CD14-positive monocyte (primary cell): ENCODE results near the gene UQCRC2. TPM values are rescaled to one million over a fixed set of nuclear protein-coding genes. Genes with fewer than 3 reads are reported as not detected.
A peak's percentile ranks its signal among the peaks of the same experiment; 100 is the strongest.

Experiments used
- DNase-seq, 3 donors: peaks; one replicate each; pipeline ENCODE4 v3.0.0-alpha.2; 2011 to 2022
- H2AFZ ChIP-seq: 2 replicates; pipeline ENCODE4 v1.6.0; 2012; ENCODE audit warnings: mild to moderate bottlenecking, low read depth, low read length, inconsistent platforms; ENCODE audit not compliant: insufficient read depth, poor library complexity, severe bottlenecking
- H3K27ac ChIP-seq, 2 donors: 1 replicate in 1 of 2; 2 replicates in 1 of 2; pipeline ENCODE4 v1.5.1; 2012 to 2013; ENCODE audit warnings: low read length in 2 of 2, control low read depth in 1 of 2, inconsistent platforms in 1 of 2, low read depth in 1 of 2, mild to moderate bottlenecking in 1 of 2
- H3K27me3 ChIP-seq, 2 donors: one replicate each; pipeline versions ENCODE4 v1.6.0 to v1.6.1; 2011 to 2013; ENCODE audit warnings: low read length in 2 of 2; ENCODE audit not compliant: control insufficient read depth in 2 of 2, insufficient read depth in 2 of 2
- H3K36me3 ChIP-seq, 2 donors: replicated peaks in 1 of 2; 1 replicate in 1 of 2; 2 replicates in 1 of 2; pipeline versions ENCODE4 v1.5.1 to v1.6.1; 2012 to 2013; ENCODE audit warnings: low read length in 2 of 2, control low read depth in 1 of 2, inconsistent platforms in 1 of 2, mild to moderate bottlenecking in 1 of 2; ENCODE audit not compliant: insufficient read depth in 2 of 2, control insufficient read depth in 1 of 2
- H3K4me1 ChIP-seq, 2 donors: 1 replicate in 1 of 2; 2 replicates in 1 of 2; pipeline versions ENCODE4 v1.5.1 to v1.6.1; 2012 to 2013; ENCODE audit warnings: low read length in 2 of 2, control low read depth in 1 of 2, inconsistent platforms in 1 of 2, mild to moderate bottlenecking in 1 of 2, moderate library complexity in 1 of 2; ENCODE audit not compliant: insufficient read depth in 2 of 2, control insufficient read depth in 1 of 2
- H3K4me2 ChIP-seq: replicated peaks from 2 replicates; pipeline ENCODE3; 2012; ENCODE audit warnings: low read length, moderate library complexity, mild to moderate bottlenecking; ENCODE audit not compliant: poor library complexity, severe bottlenecking; ENCODE audit errors: extremely low read depth
- H3K4me3 ChIP-seq, 3 experiments: fragments of 200-600 bp in 1 of 3; sonication (generic) in 1 of 3; replicated peaks in 1 of 3; 1 replicate in 2 of 3; 2 replicates in 1 of 3; pipeline ENCODE4 v1.5.1; 2011 to 2013; ENCODE audit warnings: low read length in 3 of 3, mild to moderate bottlenecking in 3 of 3, control low read depth in 2 of 3, low read depth in 2 of 3, inconsistent platforms in 1 of 3, moderate library complexity in 1 of 3
- H3K79me2 ChIP-seq: 2 replicates; pipeline ENCODE4 v1.6.0; 2012; ENCODE audit warnings: mild to moderate bottlenecking, control low read depth, inconsistent platforms, low read length, moderate library complexity; ENCODE audit not compliant: insufficient read depth
- H3K9ac ChIP-seq: 2 replicates; pipeline ENCODE4 v1.6.0; 2017; ENCODE audit warnings: low read length, mild to moderate bottlenecking; ENCODE audit not compliant: insufficient read depth, poor library complexity, severe bottlenecking
- H3K9me3 ChIP-seq, 2 donors: replicated peaks in 1 of 2; 1 replicate in 1 of 2; 2 replicates in 1 of 2; pipeline versions ENCODE4 v1.5.1 to v1.6.1; 2012 to 2013; ENCODE audit warnings: low read length in 2 of 2, control low read depth in 1 of 2; ENCODE audit not compliant: control insufficient read depth in 1 of 2, insufficient read depth in 1 of 2
- H4K20me1 ChIP-seq: 2 replicates; pipeline ENCODE4 v1.6.0; 2012; ENCODE audit warnings: mild to moderate bottlenecking, low read length, control low read depth, moderate library complexity; ENCODE audit not compliant: insufficient read depth
- H3K27ac Mint-ChIP-seq, 7 donors: one replicate each; pipeline ENCODE4 v1.8.0; 2020; ENCODE audit warnings: mild to moderate bottlenecking in 7 of 7, mixed read lengths in 7 of 7, moderate library complexity in 6 of 7, inconsistent platforms in 2 of 7
- H3K27me3 Mint-ChIP-seq, 3 donors: one replicate each; pipeline ENCODE4 v1.8.0; 2021 to 2022; ENCODE audit warnings: low read depth in 3 of 3, mild to moderate bottlenecking in 3 of 3, mixed read lengths in 3 of 3, moderate library complexity in 3 of 3, inconsistent platforms in 1 of 3
- H3K36me3 Mint-ChIP-seq, 2 donors: one replicate each; pipeline ENCODE4 v1.8.0; 2020; ENCODE audit warnings: mixed read lengths in 2 of 2, inconsistent platforms in 1 of 2, mild to moderate bottlenecking in 1 of 2
- H3K4me1 Mint-ChIP-seq: one replicate; pipeline ENCODE4 v1.8.0; 2020; ENCODE audit warnings: mild to moderate bottlenecking, mixed read lengths
- H3K4me3 Mint-ChIP-seq, 2 donors: one replicate each; pipeline ENCODE4 v1.8.0; 2020; ENCODE audit warnings: mild to moderate bottlenecking in 2 of 2, mixed read lengths in 2 of 2, moderate library complexity in 1 of 2
- H3K9me3 Mint-ChIP-seq, 7 donors: one replicate each; pipeline ENCODE4 v1.8.0; 2020 to 2022; ENCODE audit warnings: mixed read lengths in 7 of 7, mild to moderate bottlenecking in 6 of 7, moderate library complexity in 6 of 7, inconsistent platforms in 2 of 7
- WGBS: methylation state at CpG from one replicate; pipeline ENCODE4 v1.1.5; 2013; ENCODE audit warnings: missing lambda C conversion rate; ENCODE audit not compliant: insufficient coverage; 5-methylcytosine and 5-hydroxymethylcytosine counted together
- intact Hi-C, 2 donors: fragments of 100-400 bp; cut with micrococcal nuclease; formaldehyde crosslinking; loops; one replicate each; pipeline versions ENCODE4 v1.15.0 to v1.15.1; 2023
- polyA plus RNA-seq, 3 donors: library from polyadenylated mRNA; depleted of rRNA in 1 of 3; unstranded in 2 of 3; stranded (reverse) in 1 of 3; fragments of 300-500 nt in 2 of 3; fragments of >200 nt in 1 of 3; fragmentation: Illumina TruSeq in 2 of 3; gene quantifications; 1 replicate in 2 of 3; 2 replicates in 1 of 3; pipeline ENCODE4 v1.2.3, GENCODE V29; 2012 to 2021
- TF ChIP-seq, protein P1 (sequence below): fragments of 200-600 bp; IDR thresholded peaks from one replicate; pipeline ENCODE4 v1.8.0; 2022; ENCODE audit warnings: antibody characterized with exemption, mild to moderate bottlenecking

UQCRC2 gene
- polyA plus RNA-seq, 3 donors = 101 to 195 (median 189) TPM

DNA sequence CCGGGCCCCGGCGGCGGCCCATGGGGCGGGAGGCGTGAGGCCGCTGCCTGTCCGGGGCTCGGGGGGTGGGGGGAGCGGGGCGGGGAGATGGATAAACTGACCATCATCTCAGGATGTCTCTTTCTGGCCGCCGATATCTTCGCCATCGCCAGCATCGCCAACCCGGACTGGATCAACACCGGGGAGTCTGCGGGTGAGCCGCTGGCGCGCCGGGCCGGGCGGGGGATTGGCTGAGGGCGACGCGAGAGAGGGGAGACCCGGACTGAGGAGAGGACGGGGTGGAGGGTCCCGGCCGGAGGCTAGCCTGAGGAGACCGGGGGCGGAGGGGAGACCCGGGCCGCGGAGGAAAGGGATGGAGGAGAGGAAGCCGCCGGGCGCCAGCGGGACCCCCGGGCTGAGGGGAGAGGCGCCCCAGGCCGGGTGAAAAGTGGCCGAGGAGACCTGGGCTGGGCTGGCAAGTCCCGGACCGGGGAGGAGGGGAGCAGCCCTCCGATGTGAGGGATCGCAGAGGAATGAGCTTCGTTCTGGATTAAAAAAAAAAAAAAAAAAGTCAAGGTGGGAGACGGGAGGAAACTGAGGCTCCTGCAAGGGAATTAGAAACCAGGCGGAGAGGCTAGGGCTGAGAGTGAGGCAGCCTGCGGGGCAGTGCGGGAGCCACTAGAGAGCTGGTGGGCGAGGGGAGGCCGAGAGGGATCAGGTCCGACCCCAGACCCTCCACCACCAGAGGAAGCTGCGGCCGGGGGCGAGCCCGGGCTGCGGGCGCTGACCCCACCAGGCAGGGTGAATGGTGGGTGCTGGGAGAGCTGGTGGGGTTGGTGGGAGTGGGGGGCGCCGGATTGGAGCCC, 55.3 kb downstream of the UQCRC2 start:
- peak in 1 of 3 donors; percentile 15 for DNase-seq
- H3K9ac ChIP-seq = peak overlapping the region; percentile 79
- Mint-ChIP-seq H3K36me3 (peaks cover 0 to 2% of the 10 kb centered on the region in 2 donors), H3K27me3 (peaks cover 5 to 17% (median 7%) of the 10 kb centered on the region in 3 donors), H3K27ac (peak overlapping the region in 6 of 7 donors; percentile 9 to 85 (median 66)), H3K9me3 (no peaks in the 10 kb centered on the region), H3K4me1 (peaks cover 32% of the 10 kb centered on the region), H3K4me3 (peak overlapping the region; percentile 91 to 93)
- WGBS = under 1% methylated on average over 45 of the region's 65 CpGs
- no peaks in the 10 kb centered on the region for H3K36me3 ChIP-seq
- peaks cover 54% of the 10 kb centered on the region for H3K79me2 ChIP-seq
- peaks cover 22 to 23% of the 10 kb centered on the region in 2 donors for H3K4me1 ChIP-seq
- no peaks in the 10 kb centered on the region for H3K9me3 ChIP-seq
- intact Hi-C loops = no loop called here
- peaks cover 32% of the 10 kb centered on the region for H4K20me1 ChIP-seq
- TF ChIP-seq, protein P1, sequence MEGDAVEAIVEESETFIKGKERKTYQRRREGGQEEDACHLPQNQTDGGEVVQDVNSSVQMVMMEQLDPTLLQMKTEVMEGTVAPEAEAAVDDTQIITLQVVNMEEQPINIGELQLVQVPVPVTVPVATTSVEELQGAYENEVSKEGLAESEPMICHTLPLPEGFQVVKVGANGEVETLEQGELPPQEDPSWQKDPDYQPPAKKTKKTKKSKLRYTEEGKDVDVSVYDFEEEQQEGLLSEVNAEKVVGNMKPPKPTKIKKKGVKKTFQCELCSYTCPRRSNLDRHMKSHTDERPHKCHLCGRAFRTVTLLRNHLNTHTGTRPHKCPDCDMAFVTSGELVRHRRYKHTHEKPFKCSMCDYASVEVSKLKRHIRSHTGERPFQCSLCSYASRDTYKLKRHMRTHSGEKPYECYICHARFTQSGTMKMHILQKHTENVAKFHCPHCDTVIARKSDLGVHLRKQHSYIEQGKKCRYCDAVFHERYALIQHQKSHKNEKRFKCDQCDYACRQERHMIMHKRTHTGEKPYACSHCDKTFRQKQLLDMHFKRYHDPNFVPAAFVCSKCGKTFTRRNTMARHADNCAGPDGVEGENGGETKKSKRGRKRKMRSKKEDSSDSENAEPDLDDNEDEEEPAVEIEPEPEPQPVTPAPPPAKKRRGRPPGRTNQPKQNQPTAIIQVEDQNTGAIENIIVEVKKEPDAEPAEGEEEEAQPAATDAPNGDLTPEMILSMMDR = no peak
- peak overlapping the region; percentile 80 for H3K4me2 ChIP-seq
- H3K4me3 ChIP-seq = peak overlapping the region; percentile 79 to 91 (median 87)
- H2AFZ ChIP-seq = peak overlapping the region; percentile 94
- peak overlapping the region in 1 of 2 donors; percentile 62 for H3K27ac ChIP-seq
- H3K27me3 ChIP-seq = peaks cover 0 to 3% of the 10 kb centered on the region in 2 donors

GRCh38 chr16:22010902-22011301, 57.7 kb downstream of the UQCRC2 start:
- no peak overlapping the region for H3K27ac Mint-ChIP-seq
- DNase-seq = no peak
- H3K4me2 ChIP-seq = no peak overlapping the region
- peaks cover 0 to 3% of the 10 kb centered on the region in 2 donors for H3K27me3 ChIP-seq
- no peak overlapping the region for H2AFZ ChIP-seq
- intact Hi-C loops = no loop called here
- H3K9me3 Mint-ChIP-seq = no peaks in the 10 kb centered on the region
- peaks cover 69% of the 10 kb centered on the region for H3K79me2 ChIP-seq
- H3K4me3 Mint-ChIP-seq = no peak overlapping the region
- TF ChIP-seq, protein P1 = no peak
- H3K9me3 ChIP-seq = no peaks in the 10 kb centered on the region
- peaks cover 56% of the 10 kb centered on the region for H4K20me1 ChIP-seq
- peaks cover 36% of the 10 kb centered on the region for H3K4me1 Mint-ChIP-seq
- no peak overlapping the region for H3K4me3 ChIP-seq
- peaks cover 22 to 23% of the 10 kb centered on the region in 2 donors for H3K4me1 ChIP-seq
- H3K36me3 ChIP-seq = no peaks in the 10 kb centered on the region
- WGBS = 100% methylated on average over 3 of the region's 5 CpGs
- no peak overlapping the region for H3K9ac ChIP-seq
- H3K36me3 Mint-ChIP-seq = peaks cover 0 to 2% of the 10 kb centered on the region in 2 donors
- no peak overlapping the region for H3K27ac ChIP-seq
- peaks cover 5 to 7% (median 7%) of the 10 kb centered on the region in 3 donors for H3K27me3 Mint-ChIP-seq
